NCI-H1092 treated with DMSO at 0.1 percent for 48 hours (cell line): Measurements from ENCODE around the gene TRIM44.

ENCODE experiments used
- DNase-seq: peaks from one replicate; lab custom pipeline; 2025; lab: John Stamatoyannopoulos, UW

TRIM44 gene

GRCh38 chr11:35717520-35717919 lies 54.9 kb downstream of the TRIM44 start:
- no peak for DNase-seq

- no peak for DNase-seq
Observed at GRCh38 chr11:35721651-35722282, 59.2 kb downstream of the TRIM44 start.

DNA sequence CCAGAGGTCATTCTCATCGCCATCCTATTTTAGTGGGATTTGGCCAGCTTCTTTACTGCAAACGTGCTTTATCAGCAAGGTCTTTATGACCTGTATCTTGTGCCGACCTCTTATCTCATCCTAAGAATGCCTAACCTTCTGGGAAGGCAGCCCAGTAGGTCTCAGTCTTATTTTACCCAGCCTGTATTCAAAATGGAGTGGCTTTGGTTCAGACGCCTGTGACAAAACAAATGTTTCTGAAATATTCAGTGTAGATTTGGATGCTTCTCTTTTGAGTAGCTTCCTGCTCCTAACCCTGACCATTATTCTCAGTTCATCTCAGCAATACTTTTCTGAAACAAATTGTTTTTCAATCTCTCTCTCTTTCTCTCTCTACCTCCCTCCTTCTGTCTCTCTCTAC lies 60.1 kb downstream of the TRIM44 start:
- no peak for DNase-seq

GRCh38 chr11:35723493-35723892 lies 60.9 kb downstream of the TRIM44 start:
- DNase-seq, result no peak

GRCh38 chr11:35723913-35724312 lies 61.3 kb downstream of the TRIM44 start:
- DNase-seq, result no peak

DNA sequence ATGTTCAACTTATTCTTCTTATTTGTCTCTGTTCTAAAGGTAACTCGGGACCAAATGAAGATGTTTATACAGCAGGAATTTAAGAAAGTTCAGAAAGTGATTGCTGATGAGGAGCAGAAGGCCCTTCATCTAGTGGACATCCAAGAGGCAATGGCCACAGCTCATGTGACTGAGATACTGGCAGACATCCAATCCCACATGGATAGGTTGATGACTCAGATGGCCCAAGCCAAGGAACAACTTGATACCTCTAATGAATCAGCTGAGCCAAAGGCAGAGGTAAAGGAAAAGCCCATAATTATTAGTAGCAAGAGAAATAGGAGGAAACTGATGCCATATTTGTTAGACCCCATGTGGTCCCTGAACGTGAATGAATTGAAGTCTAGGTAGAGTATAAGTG lies 63.3 kb downstream of the TRIM44 start:
- DNase-seq, result no peak

DNA sequence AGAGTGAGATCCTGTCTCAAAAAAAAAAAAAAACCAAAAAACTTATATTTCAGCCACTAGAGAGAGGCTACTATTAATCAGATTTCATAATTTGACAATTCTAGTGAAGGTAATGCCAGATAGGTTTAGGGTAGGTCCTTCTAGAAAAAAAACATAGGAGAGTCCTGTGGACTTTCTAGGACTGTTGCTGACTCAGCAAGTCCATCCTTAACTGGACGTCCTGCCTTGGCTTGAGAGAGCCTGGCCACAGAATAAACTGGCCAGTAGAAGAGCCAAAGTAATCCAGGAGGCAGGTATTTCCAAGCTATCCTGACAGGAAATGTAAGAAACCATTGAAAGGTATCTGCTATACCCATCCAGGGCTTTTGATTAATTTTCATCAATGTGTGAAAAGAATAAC lies 64.6 kb downstream of the TRIM44 start:
- no peak for DNase-seq

- no peak for DNase-seq
Observed at GRCh38 chr11:35730254-35730653, 67.7 kb downstream of the TRIM44 start.

GRCh38 chr11:35734669-35735410 lies 72.3 kb downstream of the TRIM44 start:
- no peak for DNase-seq

DNA sequence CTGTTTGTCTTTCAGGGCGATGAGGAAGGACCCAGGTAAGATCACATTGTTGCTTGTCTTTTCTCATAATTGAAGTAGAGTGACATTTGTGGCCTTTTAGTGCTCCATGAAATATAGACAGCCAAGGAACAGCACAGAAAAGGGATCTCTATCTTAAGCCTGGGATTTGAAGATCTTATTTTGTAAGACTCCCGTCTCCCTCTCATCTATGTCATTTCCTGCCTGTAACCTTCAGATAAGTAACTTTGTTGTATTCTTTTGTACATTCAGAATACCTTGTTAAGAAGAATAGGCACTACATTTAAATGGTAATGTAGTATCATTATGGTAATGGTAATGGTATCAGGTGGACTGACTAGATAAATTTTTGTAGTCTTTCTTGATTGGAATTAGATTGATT lies 72.8 kb downstream of the TRIM44 start:
- no peak for DNase-seq

DNA sequence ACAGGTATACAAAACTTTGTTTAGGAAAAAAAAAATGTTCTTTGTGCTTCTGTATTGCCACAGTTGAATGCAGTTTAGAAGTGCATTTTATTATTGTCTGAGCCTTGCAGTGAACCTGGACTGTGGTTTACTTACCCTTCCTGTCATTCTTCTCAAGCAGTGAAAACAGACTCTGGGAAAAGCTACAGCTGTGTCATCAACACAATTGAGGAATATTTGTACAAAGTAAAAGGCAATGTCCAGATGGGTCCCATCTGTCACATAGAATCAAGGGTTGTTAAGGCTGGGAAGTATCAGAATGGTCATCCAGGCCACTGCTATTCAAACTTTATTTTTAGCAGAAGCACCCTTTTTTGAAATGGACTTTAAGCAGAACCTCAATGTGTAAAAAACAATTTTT lies 73.3 kb downstream of the TRIM44 start:
- DNase-seq, result no peak

DNA sequence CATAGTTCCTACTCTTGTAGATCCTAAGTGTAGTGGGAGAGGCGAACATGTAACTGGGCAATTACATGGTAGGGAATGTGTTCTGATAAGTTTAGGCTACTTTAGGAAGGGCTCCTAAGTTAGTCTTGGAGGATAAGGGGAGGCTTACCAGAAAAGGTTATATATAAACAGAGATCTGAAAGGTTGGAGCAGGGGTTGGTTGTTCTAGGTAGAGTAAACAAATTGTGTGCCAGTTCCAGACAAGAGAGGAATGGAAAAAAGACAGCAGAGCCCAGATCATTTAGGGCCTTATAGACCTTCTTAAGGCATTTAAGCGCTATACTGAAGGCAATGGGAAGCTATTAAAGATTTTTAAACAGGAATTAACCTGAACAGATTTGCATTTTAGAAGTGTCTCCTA lies 74.4 kb downstream of the TRIM44 start:
- DNase-seq, result no peak

DNA sequence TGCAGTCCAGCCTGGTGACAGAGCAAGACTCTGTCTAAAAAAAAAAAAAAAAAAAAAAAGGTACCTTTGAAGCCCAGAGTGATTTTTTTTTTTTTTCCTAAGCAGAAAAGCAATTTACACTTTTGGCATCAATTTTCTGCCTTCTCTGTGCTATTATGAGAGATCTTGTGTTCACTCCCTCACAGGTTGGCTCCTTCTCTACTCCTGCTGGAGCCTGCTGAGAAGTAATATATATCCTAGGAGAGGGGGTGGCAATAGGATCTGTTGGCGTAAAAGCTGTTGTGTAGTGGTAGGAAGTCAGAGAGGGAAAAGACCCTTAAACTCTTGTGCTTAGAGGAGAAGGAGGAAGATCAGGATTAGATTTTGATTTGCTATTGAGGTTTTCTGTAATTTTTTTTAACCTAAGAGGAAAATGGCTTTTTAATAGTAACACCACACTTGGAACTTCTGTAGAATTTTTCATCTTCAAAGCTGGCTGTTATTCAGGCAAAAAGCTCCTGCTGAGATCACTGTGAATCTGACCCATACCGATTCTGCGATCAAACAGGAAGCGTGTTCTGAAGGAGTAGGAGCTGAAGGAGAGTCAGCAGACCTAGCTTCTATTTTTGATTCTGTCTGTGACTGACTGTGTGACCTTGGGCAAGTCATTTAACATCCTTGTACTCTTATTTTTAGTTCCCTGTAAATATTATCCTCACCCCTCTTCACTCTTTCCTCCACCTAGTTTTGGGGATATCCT lies 77.7 kb downstream of the TRIM44 start:
- DNase-seq, result no peak

- DNase-seq, result no peak
Observed at GRCh38 chr11:35742707-35743454, 80.3 kb downstream of the TRIM44 start.

- DNase-seq, result no peak
Observed at GRCh38 chr11:35746356-35747153, 84.0 kb downstream of the TRIM44 start.

DNA sequence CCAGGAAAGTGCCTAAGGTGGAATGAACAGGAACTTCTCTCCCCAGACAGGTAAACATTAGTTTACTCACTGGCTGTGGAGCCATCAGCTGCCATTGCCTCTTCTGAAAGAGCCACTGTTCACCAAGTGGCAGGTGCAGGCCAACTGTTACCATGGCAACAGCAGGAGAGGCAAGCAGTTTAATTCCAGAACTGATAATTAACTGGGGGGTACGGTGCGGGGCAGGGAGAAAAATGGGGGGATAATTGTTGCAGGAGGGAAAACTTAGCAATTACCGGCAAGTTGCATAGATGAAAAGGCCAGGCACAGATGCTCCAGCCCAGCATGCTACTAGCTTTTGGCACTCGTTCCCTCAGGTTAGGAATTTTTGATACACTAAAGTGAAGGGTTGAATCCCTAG lies 85.1 kb downstream of the TRIM44 start:
- DNase-seq, result peak; percentile 11

- no peak for DNase-seq
Observed at GRCh38 chr11:35748644-35749043, 86.1 kb downstream of the TRIM44 start.

DNA sequence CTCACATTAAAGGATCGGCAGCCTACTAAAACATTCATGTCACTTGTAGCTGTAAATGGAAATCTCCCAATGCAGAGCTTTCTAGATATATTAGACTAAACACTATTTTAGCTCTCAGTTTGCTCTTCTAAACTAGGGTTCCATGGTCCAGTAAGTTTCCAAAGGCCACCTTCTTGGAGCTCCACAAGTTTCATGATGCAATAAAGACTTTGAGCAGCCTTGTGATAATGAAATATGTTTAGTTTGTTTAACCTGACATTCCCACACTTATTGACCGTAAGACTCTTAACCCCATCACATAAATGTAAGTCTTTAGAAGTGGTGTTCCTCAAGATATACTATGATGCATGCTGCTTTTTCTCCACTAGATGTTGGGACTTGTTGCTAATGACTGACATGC lies 87.7 kb downstream of the TRIM44 start:
- no peak for DNase-seq

DNA sequence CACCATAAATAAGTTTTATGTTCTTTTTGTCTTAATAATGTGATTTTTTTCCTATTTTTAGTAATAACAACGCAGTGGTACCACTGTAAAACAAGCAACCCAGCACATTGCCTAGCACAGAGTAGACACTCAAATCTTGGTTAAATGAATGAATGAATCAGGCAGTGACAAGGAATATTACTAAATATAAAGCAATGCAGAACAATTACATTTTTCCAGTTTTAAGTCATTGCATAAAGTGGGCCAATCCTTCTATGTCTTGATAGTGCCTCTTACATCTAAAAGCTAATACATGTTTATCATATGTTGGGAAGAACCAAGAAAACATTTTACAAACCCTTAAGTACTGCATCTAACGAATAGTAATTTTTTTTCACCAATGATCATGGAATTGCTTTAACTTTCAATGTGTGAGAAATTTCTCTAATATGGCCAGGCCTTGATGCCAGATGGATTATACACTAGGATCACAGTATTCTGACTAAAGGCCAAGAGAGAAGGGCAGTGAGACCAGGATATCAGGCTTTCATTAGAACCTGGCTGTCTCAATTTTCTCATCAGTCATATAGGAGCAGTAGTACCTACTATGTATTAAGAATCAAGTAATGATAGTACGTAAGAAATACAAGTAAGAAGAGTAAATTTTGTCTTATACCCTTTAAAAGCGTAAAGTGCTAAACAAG lies 88.5 kb downstream of the TRIM44 start:
- no peak for DNase-seq

- DNase-seq, result no peak
Observed at GRCh38 chr11:35751664-35752061, 89.1 kb downstream of the TRIM44 start.

- no peak for DNase-seq
Observed at GRCh38 chr11:35752115-35752514, 89.5 kb downstream of the TRIM44 start.
